SU-DHL-6 (cell line): ENCODE results near the gene PTGES2.

Experiments used
- CTCF ChIP-seq: fragments of 200-600 bp; sonication (generic); IDR thresholded peaks from one replicate; pipeline ENCODE4 v1.5.1; 2017; ENCODE audit warnings: antibody characterized with exemption, mild to moderate bottlenecking, low read length, moderate library complexity; ENCODE audit not compliant: insufficient read depth, poor library complexity, severe bottlenecking
- EZH2phosphoT487 ChIP-seq: fragments of 200-600 bp; sonication (generic), shearing (Covaris generic); conservative IDR thresholded peaks from 2 replicates; pipeline ENCODE4 v1.6.1; 2018; ENCODE audit warnings: mild to moderate bottlenecking, antibody characterized with exemption, low read length, moderate library complexity, mixed read lengths

- TF ChIP-seq EZH2phosphoT487 (no peak), CTCF (no peak)
Observed at GRCh38 chr9:128144239-128145181, 17.0 kb upstream of the PTGES2 start.
